Heart right ventricle (tissue), 16 donors: ENCODE results near the gene MDN1. TPM values are rescaled to one million over a fixed set of nuclear protein-coding genes. Genes with fewer than 3 reads are reported as not detected.
"Not testable (repeated sequence)": the region's sequence is repeated elsewhere in the genome, so short reads cannot be mapped to it uniquely, and the experiment has no call there.

Experiments used
- ATAC-seq, 8 donors: fragments of 200-7000 bp; cut with Tn5 transposase; one replicate each; pipeline ENCODE4 v1.9.1; 2020; ENCODE audit warnings: mild to moderate bottlenecking in 8 of 8, moderate library complexity in 8 of 8, moderate number of reproducible peaks in 1 of 8
- DNase-seq, 2 donors: peaks; one replicate each; pipeline ENCODE4 v3.0.0-alpha.2; 2020
- H3K27ac ChIP-seq, 10 donors: fragments of 200-600 bp; sonication (generic) in 2 of 10; one replicate each; pipeline versions ENCODE4 v1.5.0 to v1.8.0; 2020 to 2022; ENCODE audit warnings: mild to moderate bottlenecking in 3 of 10
- H3K27me3 ChIP-seq, 7 donors: fragments of 200-600 bp; one replicate each; pipeline ENCODE4 v1.8.0; 2021 to 2022; ENCODE audit warnings: mild to moderate bottlenecking in 2 of 7
- H3K36me3 ChIP-seq, 9 donors: fragments of 200-600 bp; sonication (generic) in 1 of 9; one replicate each; pipeline versions ENCODE4 v1.5.0 to v1.8.0; 2020 to 2022; ENCODE audit warnings: mild to moderate bottlenecking in 2 of 9
- H3K4me1 ChIP-seq, 9 donors: fragments of 200-600 bp; sonication (generic) in 1 of 9; one replicate each; pipeline versions ENCODE4 v1.5.0 to v1.8.0; 2020 to 2022; ENCODE audit warnings: mild to moderate bottlenecking in 4 of 9
- H3K4me3 ChIP-seq, 10 donors: fragments of 200-600 bp; sonication (generic) in 2 of 10; one replicate each; pipeline versions ENCODE4 v1.5.0 to v1.8.0; 2020 to 2022; ENCODE audit warnings: mild to moderate bottlenecking in 7 of 10, moderate library complexity in 2 of 10
- H3K9me3 ChIP-seq, 11 donors: fragments of 200-600 bp in 10 of 11; sonication (generic) in 2 of 11; one replicate each; pipeline versions ENCODE4 v1.5.0 to v1.8.0; 2013 to 2022; ENCODE audit warnings: mild to moderate bottlenecking in 2 of 11, control low read depth in 1 of 11, moderate library complexity in 1 of 11
- CTCF ChIP-seq, 9 donors: fragments of 200-600 bp; sonication (generic) in 2 of 9; IDR thresholded peaks; one replicate each; pipeline versions ENCODE4 v1.5.0 to v1.8.0; 2021 to 2022; ENCODE audit warnings: antibody characterized with exemption in 9 of 9, mild to moderate bottlenecking in 5 of 9, moderate library complexity in 1 of 9
- WGBS, 2 donors: extraction: QIAGEN DNeasy Blood & Tissue Kit; methylation state at CpG; one replicate each; pipeline ENCODE4 v1.1.7; 2013; ENCODE audit warnings: inconsistent platforms in 1 of 2; 5-methylcytosine and 5-hydroxymethylcytosine counted together
- intact Hi-C, 10 donors: fragments of 100-400 bp; cut with DNase I; formaldehyde crosslinking; loops; one replicate each; pipeline versions ENCODE4 v1.11.1 to v1.14.2; 2022
- polyA plus RNA-seq, 2 donors: library from polyadenylated mRNA; stranded (reverse); fragments of 200-250 nt; gene quantifications; one replicate each; pipeline ENCODE4 v1.2.3, GENCODE V29; 2013
- total RNA-seq, 10 donors: library from RNA; stranded (reverse); fragmentation: NEBNext Ultra II Directional in 3 of 10; extraction: Animal tissue kit (Norgen Biotek cat#: 25700) in 3 of 10; gene quantifications; one replicate each; pipeline versions ENCODE4 v1.2.1 to v1.2.4, GENCODE V29; 2021 to 2023
- donor health status: Arrhythmogenic right ventricular cardiomyopathy.
- donor health status: ischemic (EF 13 %, LVEDD 7.1; RV severe dilation, severe dysfunction).
- donor health status: healthy with polysubstance abuse.
- donor health status: DM: no; HTN: yes; CAD: no.
- donor health status: DM: no; HTN: no; CAD: no.
- donor health status: ischemic (EF 25% LVEDD 6.9; RV normal size, moderate dysfunction).
- donor health status: ischemic (EF 25% LVEDD 5.7; RV mildly dilated, moderate dysfunction).
- donor health status: healthy.
- donor health status: DM: yes; HTN: yes; CAD: no.
- donor health status: Ischemic cardiomyopathy.
- donor health status: ischemic (EF 35%, LVEDD 5.7; RV mildly dilated, moderate dysfunction).
- donor health status: nonischemic (EF 11% LVEDD 7.7; RV severe dilation, severe dysfunction).
- donor health status: DM: yes; HTN: yes; CAD: no.
- donor health status: PGD.
- donor health status: ischemic (EF 29% LVEDD 5.4; RV normal size, mild dysfunction).
- donor health status: nonischemic (EF 23%, LVEDD 6.1; RV moderate dilation, normal function).

The MDN1 gene
- total and polyA plus RNA-seq, 12 donors, result 8.6 to 41.2 (median 27.5) TPM

GRCh38 chr6:89731924-89732567 is 87.5 kb downstream of the MDN1 start:
- Histone ChIP-seq H3K36me3 (peaks cover 0 to 95% (median 37%) of the 10 kb centered on the region in 9 donors), H3K27me3 (no peaks in the 10 kb centered on the region), H3K9me3 (no peaks in the 10 kb centered on the region), H3K27ac (no peak overlapping the region), H3K4me1 (no peaks in the 10 kb centered on the region), H3K4me3 (no peak overlapping the region)
- 87 to 93% methylated on average over 3 of the region's 3 CpGs for WGBS, 2 donors
- no peak for ATAC-seq
- TF ChIP-seq CTCF (IDR thresholded peaks at IDR 0.05), result no peak
- DNase-seq, result no peak
- intact Hi-C loops, result no loop called here

- H3K9me3 ChIP-seq, H3K27me3 ChIP-seq, ATAC-seq, DNase-seq, H3K4me3 ChIP-seq, H3K4me1 ChIP-seq, intact Hi-C loops, H3K27ac ChIP-seq: not testable (repeated sequence)
- peaks cover 0 to 95% (median 36%) of the 10 kb centered on the region in 9 donors for H3K36me3 ChIP-seq
- 98 to 99% methylated on average over 2 of the region's 2 CpGs for WGBS, 2 donors
Measured at GRCh38 chr6:89731262-89731661, 88.3 kb downstream of the MDN1 start.

- intact Hi-C loops, result no loop called here
- no peak overlapping the region for H3K4me3 ChIP-seq
- H3K9me3 ChIP-seq, result no peaks in the 10 kb centered on the region
- WGBS, 2 donors, result 95 to 97% methylated on average over 1 of the region's 1 CpG
- H3K4me1 ChIP-seq, result no peaks in the 10 kb centered on the region
- no peak for TF ChIP-seq CTCF (IDR thresholded peaks at IDR 0.05)
- H3K36me3 ChIP-seq, result peaks cover 0 to 95% (median 40%) of the 10 kb centered on the region in 9 donors
- DNase-seq (no peak), ATAC-seq (no peak)
- H3K27ac ChIP-seq, result no peak overlapping the region
- H3K27me3 ChIP-seq, result no peaks in the 10 kb centered on the region
Measured at GRCh38 chr6:89729818-89730217, 89.8 kb downstream of the MDN1 start.

- TF ChIP-seq CTCF (IDR thresholded peaks at IDR 0.05), result no peak
- WGBS, 2 donors, result 92 to 95% methylated on average over 7 of the region's 7 CpGs
- Histone ChIP-seq H3K4me1 (no peaks in the 10 kb centered on the region), H3K27me3 (no peaks in the 10 kb centered on the region), H3K4me3 (no peak overlapping the region), H3K9me3 (no peaks in the 10 kb centered on the region), H3K27ac (no peak overlapping the region), H3K36me3 (peaks cover 0 to 100% (median 48%) of the 10 kb centered on the region in 9 donors)
- no peak for ATAC-seq
- no peak for DNase-seq
- intact Hi-C loops, result no loop called here
Measured at GRCh38 chr6:89727501-89727900, 92.1 kb downstream of the MDN1 start.

- H3K36me3 ChIP-seq, result peaks cover 0 to 100% (median 48%) of the 10 kb centered on the region in 9 donors
- H3K9me3 ChIP-seq, result no peaks in the 10 kb centered on the region
- H3K4me3 ChIP-seq, result no peak overlapping the region
- DNase-seq (no peak), ATAC-seq (no peak)
- H3K27me3 ChIP-seq, result no peaks in the 10 kb centered on the region
- no peak overlapping the region for H3K27ac ChIP-seq
- no peak for TF ChIP-seq CTCF (IDR thresholded peaks at IDR 0.05)
- no peaks in the 10 kb centered on the region for H3K4me1 ChIP-seq
- intact Hi-C loops, result no loop called here
- 89 to 90% methylated on average over 3 of the region's 3 CpGs for WGBS, 2 donors
Measured at GRCh38 chr6:89724981-89725380, 94.6 kb downstream of the MDN1 start.
